ENCODE results near the gene RELB.

RELB gene

DNA sequence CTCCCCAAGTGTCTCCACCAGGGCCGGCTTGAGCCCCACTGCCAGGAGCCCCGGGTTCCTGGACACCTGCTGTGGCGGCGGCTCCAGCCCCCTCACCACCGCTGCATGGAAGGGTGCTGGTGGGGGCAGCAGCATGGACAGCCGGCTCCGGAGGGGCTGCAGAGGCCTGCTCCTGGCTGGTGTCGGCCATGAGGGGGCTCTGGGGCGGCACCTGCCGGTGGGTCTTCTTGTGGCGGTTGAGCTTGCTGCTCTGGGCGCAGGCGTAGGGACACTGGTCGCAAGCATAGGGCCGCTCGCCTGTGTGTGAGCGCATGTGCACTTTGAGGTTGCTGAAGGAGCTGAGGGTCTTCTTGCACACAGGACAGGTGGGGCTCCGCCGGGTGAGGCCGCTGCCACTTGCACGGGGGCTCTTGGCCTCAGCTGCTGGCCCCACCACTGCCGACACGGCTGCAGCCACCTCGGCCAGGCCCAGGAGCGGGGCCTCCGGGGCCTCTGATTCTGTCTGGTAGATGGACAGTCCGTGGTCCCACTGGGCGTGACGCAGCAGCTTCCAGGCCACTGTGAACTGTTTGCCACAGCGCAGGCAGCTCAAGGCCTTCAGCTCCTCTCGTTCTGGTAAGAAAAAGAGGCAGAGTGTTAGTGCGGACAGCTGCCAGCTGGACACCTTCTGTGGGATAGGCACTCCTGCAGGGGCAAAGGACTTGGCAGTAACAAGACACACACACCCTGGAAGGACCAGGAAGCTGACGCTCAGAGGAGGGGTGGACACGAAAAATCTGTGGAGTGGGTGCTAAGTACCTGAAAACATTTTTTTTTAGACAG, 70.9 kb downstream of the RELB start:
- TF ChIP-seq OSR1 (CRISPR knock-in tag; IDR thresholded peaks at IDR 0.05) (no peak), ESRRG (CRISPR knock-in tag; IDR thresholded peaks at IDR 0.05) (no peak), GLIS3 (CRISPR knock-in tag; IDR thresholded peaks at IDR 0.05) (no peak), RARB (CRISPR knock-in tag; IDR thresholded peaks at IDR 0.05) (no peak), ZC3H10 (CRISPR knock-in tag; IDR thresholded peaks at IDR 0.05) (no peak), ZNF565 (CRISPR knock-in tag; conservative IDR thresholded peaks at IDR 0.05; ENCODE audit: low read depth) (no peak), ZFP3 (CRISPR knock-in tag; IDR thresholded peaks at IDR 0.05) (no peak), ZNF70 (CRISPR knock-in tag; IDR thresholded peaks at IDR 0.05) (no peak), TOX (CRISPR knock-in tag; IDR thresholded peaks at IDR 0.05; ENCODE audit: borderline replicate concordance) (no peak), PPARA (CRISPR knock-in tag; IDR thresholded peaks at IDR 0.05; ENCODE audit: borderline replicate concordance) (no peak), ZFP30 (CRISPR knock-in tag; IDR thresholded peaks at IDR 0.05) (no peak), ZNF8 (CRISPR knock-in tag; IDR thresholded peaks at IDR 0.05) (no peak), TCF4 (CRISPR knock-in tag; IDR thresholded peaks at IDR 0.05; ENCODE audit: borderline replicate concordance) (no peak), BACH2 (CRISPR knock-in tag; IDR thresholded peaks at IDR 0.05; ENCODE audit: borderline replicate concordance) (no peak), ARNTL (CRISPR knock-in tag; IDR thresholded peaks at IDR 0.05; ENCODE audit: borderline replicate concordance, low read depth) (no peak)
- TF ChIP-seq, protein P1, sequence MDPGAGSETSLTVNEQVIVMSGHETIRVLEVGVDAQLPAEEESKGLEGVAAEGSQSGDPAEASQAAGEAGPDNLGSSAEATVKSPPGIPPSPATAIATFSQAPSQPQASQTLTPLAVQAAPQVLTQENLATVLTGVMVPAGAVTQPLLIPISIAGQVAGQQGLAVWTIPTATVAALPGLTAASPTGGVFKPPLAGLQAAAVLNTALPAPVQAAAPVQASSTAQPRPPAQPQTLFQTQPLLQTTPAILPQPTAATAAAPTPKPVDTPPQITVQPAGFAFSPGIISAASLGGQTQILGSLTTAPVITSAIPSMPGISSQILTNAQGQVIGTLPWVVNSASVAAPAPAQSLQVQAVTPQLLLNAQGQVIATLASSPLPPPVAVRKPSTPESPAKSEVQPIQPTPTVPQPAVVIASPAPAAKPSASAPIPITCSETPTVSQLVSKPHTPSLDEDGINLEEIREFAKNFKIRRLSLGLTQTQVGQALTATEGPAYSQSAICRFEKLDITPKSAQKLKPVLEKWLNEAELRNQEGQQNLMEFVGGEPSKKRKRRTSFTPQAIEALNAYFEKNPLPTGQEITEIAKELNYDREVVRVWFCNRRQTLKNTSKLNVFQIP (CRISPR knock-in tag; IDR thresholded peaks at IDR 0.05; ENCODE audit: borderline replicate concordance, low read depth) = no peak
- TF ChIP-seq, protein P2, sequence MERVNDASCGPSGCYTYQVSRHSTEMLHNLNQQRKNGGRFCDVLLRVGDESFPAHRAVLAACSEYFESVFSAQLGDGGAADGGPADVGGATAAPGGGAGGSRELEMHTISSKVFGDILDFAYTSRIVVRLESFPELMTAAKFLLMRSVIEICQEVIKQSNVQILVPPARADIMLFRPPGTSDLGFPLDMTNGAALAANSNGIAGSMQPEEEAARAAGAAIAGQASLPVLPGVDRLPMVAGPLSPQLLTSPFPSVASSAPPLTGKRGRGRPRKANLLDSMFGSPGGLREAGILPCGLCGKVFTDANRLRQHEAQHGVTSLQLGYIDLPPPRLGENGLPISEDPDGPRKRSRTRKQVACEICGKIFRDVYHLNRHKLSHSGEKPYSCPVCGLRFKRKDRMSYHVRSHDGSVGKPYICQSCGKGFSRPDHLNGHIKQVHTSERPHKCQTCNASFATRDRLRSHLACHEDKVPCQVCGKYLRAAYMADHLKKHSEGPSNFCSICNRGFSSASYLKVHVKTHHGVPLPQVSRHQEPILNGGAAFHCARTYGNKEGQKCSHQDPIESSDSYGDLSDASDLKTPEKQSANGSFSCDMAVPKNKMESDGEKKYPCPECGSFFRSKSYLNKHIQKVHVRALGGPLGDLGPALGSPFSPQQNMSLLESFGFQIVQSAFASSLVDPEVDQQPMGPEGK (CRISPR knock-in tag; IDR thresholded peaks at IDR 0.05; ENCODE audit: borderline replicate concordance) = no peak
- TF ChIP-seq, protein P3, sequence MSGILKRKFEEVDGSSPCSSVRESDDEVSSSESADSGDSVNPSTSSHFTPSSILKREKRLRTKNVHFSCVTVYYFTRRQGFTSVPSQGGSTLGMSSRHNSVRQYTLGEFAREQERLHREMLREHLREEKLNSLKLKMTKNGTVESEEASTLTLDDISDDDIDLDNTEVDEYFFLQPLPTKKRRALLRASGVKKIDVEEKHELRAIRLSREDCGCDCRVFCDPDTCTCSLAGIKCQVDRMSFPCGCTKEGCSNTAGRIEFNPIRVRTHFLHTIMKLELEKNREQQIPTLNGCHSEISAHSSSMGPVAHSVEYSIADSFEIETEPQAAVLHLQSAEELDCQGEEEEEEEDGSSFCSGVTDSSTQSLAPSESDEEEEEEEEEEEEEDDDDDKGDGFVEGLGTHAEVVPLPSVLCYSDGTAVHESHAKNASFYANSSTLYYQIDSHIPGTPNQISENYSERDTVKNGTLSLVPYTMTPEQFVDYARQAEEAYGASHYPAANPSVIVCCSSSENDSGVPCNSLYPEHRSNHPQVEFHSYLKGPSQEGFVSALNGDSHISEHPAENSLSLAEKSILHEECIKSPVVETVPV (CRISPR knock-in tag; IDR thresholded peaks at IDR 0.05) = no peak
- TF ChIP-seq, protein P4, sequence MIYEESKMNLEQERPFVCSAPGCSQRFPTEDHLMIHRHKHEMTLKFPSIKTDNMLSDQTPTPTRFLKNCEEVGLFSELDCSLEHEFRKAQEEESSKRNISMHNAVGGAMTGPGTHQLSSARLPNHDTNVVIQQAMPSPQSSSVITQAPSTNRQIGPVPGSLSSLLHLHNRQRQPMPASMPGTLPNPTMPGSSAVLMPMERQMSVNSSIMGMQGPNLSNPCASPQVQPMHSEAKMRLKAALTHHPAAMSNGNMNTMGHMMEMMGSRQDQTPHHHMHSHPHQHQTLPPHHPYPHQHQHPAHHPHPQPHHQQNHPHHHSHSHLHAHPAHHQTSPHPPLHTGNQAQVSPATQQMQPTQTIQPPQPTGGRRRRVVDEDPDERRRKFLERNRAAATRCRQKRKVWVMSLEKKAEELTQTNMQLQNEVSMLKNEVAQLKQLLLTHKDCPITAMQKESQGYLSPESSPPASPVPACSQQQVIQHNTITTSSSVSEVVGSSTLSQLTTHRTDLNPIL (CRISPR knock-in tag; IDR thresholded peaks at IDR 0.05; ENCODE audit: low read depth) = no peak
- TF ChIP-seq, protein P5, sequence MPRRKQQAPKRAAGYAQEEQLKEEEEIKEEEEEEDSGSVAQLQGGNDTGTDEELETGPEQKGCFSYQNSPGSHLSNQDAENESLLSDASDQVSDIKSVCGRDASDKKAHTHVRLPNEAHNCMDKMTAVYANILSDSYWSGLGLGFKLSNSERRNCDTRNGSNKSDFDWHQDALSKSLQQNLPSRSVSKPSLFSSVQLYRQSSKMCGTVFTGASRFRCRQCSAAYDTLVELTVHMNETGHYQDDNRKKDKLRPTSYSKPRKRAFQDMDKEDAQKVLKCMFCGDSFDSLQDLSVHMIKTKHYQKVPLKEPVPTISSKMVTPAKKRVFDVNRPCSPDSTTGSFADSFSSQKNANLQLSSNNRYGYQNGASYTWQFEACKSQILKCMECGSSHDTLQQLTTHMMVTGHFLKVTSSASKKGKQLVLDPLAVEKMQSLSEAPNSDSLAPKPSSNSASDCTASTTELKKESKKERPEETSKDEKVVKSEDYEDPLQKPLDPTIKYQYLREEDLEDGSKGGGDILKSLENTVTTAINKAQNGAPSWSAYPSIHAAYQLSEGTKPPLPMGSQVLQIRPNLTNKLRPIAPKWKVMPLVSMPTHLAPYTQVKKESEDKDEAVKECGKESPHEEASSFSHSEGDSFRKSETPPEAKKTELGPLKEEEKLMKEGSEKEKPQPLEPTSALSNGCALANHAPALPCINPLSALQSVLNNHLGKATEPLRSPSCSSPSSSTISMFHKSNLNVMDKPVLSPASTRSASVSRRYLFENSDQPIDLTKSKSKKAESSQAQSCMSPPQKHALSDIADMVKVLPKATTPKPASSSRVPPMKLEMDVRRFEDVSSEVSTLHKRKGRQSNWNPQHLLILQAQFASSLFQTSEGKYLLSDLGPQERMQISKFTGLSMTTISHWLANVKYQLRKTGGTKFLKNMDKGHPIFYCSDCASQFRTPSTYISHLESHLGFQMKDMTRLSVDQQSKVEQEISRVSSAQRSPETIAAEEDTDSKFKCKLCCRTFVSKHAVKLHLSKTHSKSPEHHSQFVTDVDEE (CRISPR knock-in tag; IDR thresholded peaks at IDR 0.05) = no peak
- no peak; the same call in 2 of the 3 replicates for ATAC-seq

DNA sequence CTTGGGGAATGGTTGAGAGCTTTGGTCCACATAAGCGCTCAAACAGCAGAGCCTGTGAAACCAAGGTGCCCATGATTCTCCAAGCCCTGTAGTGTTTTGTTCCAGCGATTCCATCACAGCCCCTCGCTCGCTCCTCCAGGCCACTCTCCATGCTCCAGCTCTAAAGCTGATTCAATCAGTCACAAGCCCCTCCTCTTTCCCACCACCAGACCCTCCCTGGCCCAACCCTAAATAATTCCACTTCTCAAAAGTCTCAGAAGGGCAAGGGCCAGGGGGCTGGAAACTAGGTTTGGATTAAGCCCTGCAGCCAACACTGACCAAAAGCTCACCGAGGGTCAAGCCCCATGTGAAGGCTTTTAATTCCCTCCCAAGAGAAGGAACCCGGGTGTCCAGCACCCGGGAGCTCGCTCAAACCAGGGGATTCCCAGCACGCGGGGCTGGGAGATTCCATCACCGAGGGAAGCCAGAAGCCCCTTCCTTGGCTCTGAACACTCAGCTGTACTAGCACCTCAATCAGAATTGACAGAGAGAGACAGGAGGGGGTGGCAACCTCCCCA, 73.6 kb downstream of the RELB start:
- ATAC-seq = no peak
- TF ChIP-seq ZFP3 (CRISPR knock-in tag; IDR thresholded peaks at IDR 0.05) (no peak), GLIS3 (CRISPR knock-in tag; IDR thresholded peaks at IDR 0.05) (no peak), ZFP30 (CRISPR knock-in tag; IDR thresholded peaks at IDR 0.05) (no peak), ZNF565 (CRISPR knock-in tag; conservative IDR thresholded peaks at IDR 0.05; ENCODE audit: low read depth) (no peak), ARNTL (CRISPR knock-in tag; IDR thresholded peaks at IDR 0.05; ENCODE audit: borderline replicate concordance, low read depth) (no peak), ZNF8 (CRISPR knock-in tag; IDR thresholded peaks at IDR 0.05) (no peak), ISL1 (CRISPR knock-in tag; IDR thresholded peaks at IDR 0.05) (no peak), ESRRG (CRISPR knock-in tag; IDR thresholded peaks at IDR 0.05) (no peak), BACH2 (CRISPR knock-in tag; IDR thresholded peaks at IDR 0.05; ENCODE audit: borderline replicate concordance) (no peak), PPARA (CRISPR knock-in tag; IDR thresholded peaks at IDR 0.05; ENCODE audit: borderline replicate concordance) (no peak), SNAI2 (CRISPR knock-in tag; IDR thresholded peaks at IDR 0.05) (no peak)
- TF ChIP-seq, protein P3 (CRISPR knock-in tag; IDR thresholded peaks at IDR 0.05) = no peak
- TF ChIP-seq, protein P1 (CRISPR knock-in tag; IDR thresholded peaks at IDR 0.05; ENCODE audit: borderline replicate concordance, low read depth) = no peak
- TF ChIP-seq, protein P2 (CRISPR knock-in tag; IDR thresholded peaks at IDR 0.05; ENCODE audit: borderline replicate concordance) = no peak

All from SK-N-SH treated with all-trans-retinoic acid at 6 μM for 48 hours (cell line).